GM23338 (cell line): ENCODE measurements around the gene TNS1. TPM values are rescaled to one million over a fixed set of nuclear protein-coding genes. Genes with fewer than 3 reads are reported as not detected.
A peak's percentile ranks its signal among the peaks of the same experiment; 100 is the strongest.

ENCODE experiments used
- ATAC-seq: fragments of 200-7000 bp; cut with Tn5 transposase; 3 replicates; pipeline ENCODE4 v1.9.1; 2020
- DNase-seq: peaks from one replicate; pipeline ENCODE4 v3.0.0-alpha.2; 2015; ENCODE audit warnings: low spot score
- H2AFZ ChIP-seq: fragments of 200-600 bp; sonication (generic); 2 replicates; pipeline ENCODE4 v1.8.0; 2016; ENCODE audit warnings: antibody characterized with exemption, mild to moderate bottlenecking, moderate library complexity
- H3F3A ChIP-seq: fragments of 200-600 bp; sonication (generic); replicated peaks from 2 replicates; pipeline ENCODE4 v1.8.0; 2017; ENCODE audit warnings: antibody characterized with exemption, mixed run types, low read depth
- H3K27ac ChIP-seq: fragments of 200-600 bp; sonication (generic); 2 replicates; pipeline ENCODE4 v1.6.1; 2016; ENCODE audit warnings: low read depth
- H3K27me3 ChIP-seq: fragments of 200-600 bp; sonication (generic); 2 replicates; pipeline ENCODE4 v1.8.0; 2016; ENCODE audit warnings: mild to moderate bottlenecking, mixed run types, moderate library complexity; ENCODE audit not compliant: insufficient read depth
- H3K36me3 ChIP-seq: fragments of 200-600 bp; sonication (generic); 2 replicates; pipeline ENCODE4 v1.8.0; 2016; ENCODE audit warnings: mild to moderate bottlenecking; ENCODE audit not compliant: insufficient read depth
- H3K4me1 ChIP-seq: fragments of 200-600 bp; sonication (generic); 2 replicates; pipeline ENCODE4 v1.8.0; 2016; ENCODE audit warnings: mild to moderate bottlenecking, moderate library complexity; ENCODE audit not compliant: insufficient read depth
- H3K4me2 ChIP-seq: fragments of 200-600 bp; sonication (generic); 2 replicates; pipeline ENCODE4 v1.7.1; 2017; ENCODE audit warnings: mixed run types
- H3K4me3 ChIP-seq: fragments of 200-600 bp; sonication (generic); 2 replicates; pipeline ENCODE4 v1.6.1; 2016; ENCODE audit warnings: mixed run types
- H3K79me2 ChIP-seq: fragments of 200-600 bp; sonication (generic); replicated peaks from 2 replicates; pipeline ENCODE4 v1.8.0; 2017; ENCODE audit warnings: mild to moderate bottlenecking; ENCODE audit not compliant: insufficient read depth
- H3K9me2 ChIP-seq: fragments of 200-600 bp; sonication (generic); 2 replicates; pipeline ENCODE4 v1.8.0; 2017; ENCODE audit not compliant: insufficient read depth
- H4K20me1 ChIP-seq: fragments of 200-600 bp; sonication (generic); replicated peaks from 2 replicates; pipeline ENCODE4 v1.8.0; 2017; ENCODE audit warnings: mild to moderate bottlenecking; ENCODE audit not compliant: insufficient read depth
- H3K27ac Mint-ChIP-seq: 2 replicates; pipeline ENCODE4 v1.8.0; 2020; ENCODE audit warnings: inconsistent platforms, mild to moderate bottlenecking, moderate library complexity, mixed read lengths
- H3K27me3 Mint-ChIP-seq: 3 replicates; pipeline ENCODE4 v1.8.0; 2022; ENCODE audit warnings: low read depth, mild to moderate bottlenecking, moderate library complexity, mixed read lengths, inconsistent platforms; ENCODE audit not compliant: insufficient read depth, poor library complexity
- H3K36me3 Mint-ChIP-seq: 3 replicates; pipeline ENCODE4 v1.8.0; 2021; ENCODE audit warnings: low read depth, mild to moderate bottlenecking, inconsistent platforms, moderate library complexity, mixed read lengths
- H3K4me1 Mint-ChIP-seq: 3 replicates; pipeline ENCODE4 v1.8.0; 2020; ENCODE audit warnings: mild to moderate bottlenecking, inconsistent platforms, mixed read lengths
- H3K4me3 Mint-ChIP-seq: 3 replicates; pipeline ENCODE4 v1.8.0; 2021; ENCODE audit warnings: moderate library complexity, mild to moderate bottlenecking, inconsistent platforms, mixed read lengths
- H3K9me3 Mint-ChIP-seq: 3 replicates; pipeline ENCODE4 v1.8.0; 2020; ENCODE audit warnings: moderate library complexity, mild to moderate bottlenecking, inconsistent platforms, mixed read lengths
- CREB1 ChIP-seq: fragments of 250-450 bp; sonication (Bioruptor Pico); IDR thresholded peaks from 2 replicates; pipeline ENCODE4 v1.5.0; 2020; ENCODE audit warnings: low read depth, mild to moderate bottlenecking, moderate library complexity
- EZH2 ChIP-seq: fragments of 200-600 bp; sonication (generic); IDR thresholded peaks from one replicate; pipeline ENCODE4 v1.8.0; 2017; ENCODE audit warnings: antibody characterized with exemption, mild to moderate bottlenecking, low read depth; ENCODE audit not compliant: unreplicated experiment
- EZH2phosphoT487 ChIP-seq: fragments of 200-600 bp; sonication (generic); IDR thresholded peaks from one replicate; pipeline ENCODE4 v1.8.1; 2018; ENCODE audit warnings: antibody characterized with exemption; ENCODE audit not compliant: unreplicated experiment
- NANOG ChIP-seq: IDR thresholded peaks from 2 replicates; pipeline ENCODE4 v1.6.1; 2016; ENCODE audit warnings: antibody characterized with exemption, borderline replicate concordance
- STAT1 ChIP-seq: IDR thresholded peaks from one replicate; pipeline ENCODE4 v1.6.1; 2016; ENCODE audit warnings: antibody characterized with exemption; ENCODE audit not compliant: unreplicated experiment
- polyA plus RNA-seq: library from polyadenylated mRNA; unstranded; fragments of >200 nt; fragmentation: Nextera tagmentation; extraction: Ambion mirVana; gene quantifications from 2 replicates; pipeline ENCODE4 v1.2.1, GENCODE V29; 2016
- total RNA-seq: library from RNA; depleted of rRNA; stranded (reverse); fragments of >200 nt; shearing (Covaris generic); gene quantifications from 2 replicates; pipeline ENCODE4 v1.2.3, GENCODE V29; 2014
- TF ChIP-seq, protein P1 (sequence below), 2 experiments: fragments of 200-600 bp in 1 of 2; sonication (generic) in 1 of 2; conservative IDR thresholded peaks; 2 replicates each; pipeline versions ENCODE4 v1.5.1 to v1.6.1; 2016 to 2017; ENCODE audit warnings: antibody characterized with exemption in 2 of 2, low read depth in 2 of 2, mild to moderate bottlenecking in 2 of 2, moderate library complexity in 1 of 2
- TF ChIP-seq, protein P2 (sequence below): IDR thresholded peaks from one replicate; pipeline ENCODE4 v1.6.1; 2018; ENCODE audit warnings: antibody characterized with exemption; ENCODE audit not compliant: unreplicated experiment

Gene TNS1
- total and polyA plus RNA-seq, 2 experiments from 2014 or later: 2.0 to 7.4 TPM

DNA sequence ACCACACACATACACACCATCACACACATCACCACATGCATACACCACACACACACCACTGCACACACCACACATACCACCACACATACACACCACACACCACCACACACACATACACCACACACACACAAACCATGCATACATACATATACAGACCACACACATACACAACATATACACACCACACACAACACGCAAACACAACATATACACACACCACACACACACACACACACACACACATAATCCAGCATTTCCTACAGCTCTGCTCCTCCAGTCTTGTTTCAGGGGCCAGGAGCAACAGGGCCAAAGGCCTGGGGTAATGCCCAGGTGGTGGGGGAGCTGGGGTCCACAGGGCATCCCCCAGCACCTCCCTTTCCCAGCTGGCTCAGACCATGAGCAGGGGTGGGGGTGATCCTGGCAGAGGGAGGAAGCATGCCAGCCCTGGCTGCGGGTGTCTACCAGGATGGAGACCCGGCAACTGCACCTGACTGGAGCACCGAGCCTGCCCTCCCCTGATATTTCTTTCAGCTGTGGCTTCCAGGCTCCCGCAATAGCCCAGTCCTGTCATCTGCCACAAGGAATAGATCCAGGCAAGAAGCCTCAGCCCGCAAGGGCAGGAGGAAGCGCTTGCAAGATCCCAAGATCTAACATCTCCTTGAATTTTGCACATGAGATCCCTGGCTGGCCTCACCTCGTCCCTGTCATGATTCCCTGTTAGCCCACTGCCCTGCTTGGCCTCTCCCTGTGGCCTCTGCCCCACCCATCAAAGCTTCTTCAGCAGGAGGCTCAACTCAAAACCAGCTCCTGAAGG is 196.9 kb downstream of the TNS1 start:
- no peaks in the 10 kb centered on the region for H3K36me3 ChIP-seq
- no peaks in the 10 kb centered on the region for H3K27me3 ChIP-seq
- H4K20me1 ChIP-seq: no peaks in the 10 kb centered on the region
- peaks cover 3% of the 10 kb centered on the region; the same call in 2 of the 3 replicates for H3K9me3 Mint-ChIP-seq
- H3K4me1 Mint-ChIP-seq: peaks cover 9% of the 10 kb centered on the region
- H3K27me3 Mint-ChIP-seq: peaks cover 13% of the 10 kb centered on the region
- H3K4me3 Mint-ChIP-seq: no peak overlapping the region
- H3F3A ChIP-seq: no peaks in the 10 kb centered on the region
- TF ChIP-seq EZH2 (no peak), STAT1 (no peak), CREB1 (CRISPR knock-in tag) (no peak), NANOG (no peak)
- TF ChIP-seq, protein P1, sequence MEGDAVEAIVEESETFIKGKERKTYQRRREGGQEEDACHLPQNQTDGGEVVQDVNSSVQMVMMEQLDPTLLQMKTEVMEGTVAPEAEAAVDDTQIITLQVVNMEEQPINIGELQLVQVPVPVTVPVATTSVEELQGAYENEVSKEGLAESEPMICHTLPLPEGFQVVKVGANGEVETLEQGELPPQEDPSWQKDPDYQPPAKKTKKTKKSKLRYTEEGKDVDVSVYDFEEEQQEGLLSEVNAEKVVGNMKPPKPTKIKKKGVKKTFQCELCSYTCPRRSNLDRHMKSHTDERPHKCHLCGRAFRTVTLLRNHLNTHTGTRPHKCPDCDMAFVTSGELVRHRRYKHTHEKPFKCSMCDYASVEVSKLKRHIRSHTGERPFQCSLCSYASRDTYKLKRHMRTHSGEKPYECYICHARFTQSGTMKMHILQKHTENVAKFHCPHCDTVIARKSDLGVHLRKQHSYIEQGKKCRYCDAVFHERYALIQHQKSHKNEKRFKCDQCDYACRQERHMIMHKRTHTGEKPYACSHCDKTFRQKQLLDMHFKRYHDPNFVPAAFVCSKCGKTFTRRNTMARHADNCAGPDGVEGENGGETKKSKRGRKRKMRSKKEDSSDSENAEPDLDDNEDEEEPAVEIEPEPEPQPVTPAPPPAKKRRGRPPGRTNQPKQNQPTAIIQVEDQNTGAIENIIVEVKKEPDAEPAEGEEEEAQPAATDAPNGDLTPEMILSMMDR (conservative IDR thresholded peaks at IDR 0.05; ENCODE audit: low read depth in 2 of 2): no peak
- DNase-seq (no peak), ATAC-seq (no peak)
- H3K4me2 ChIP-seq: no peak overlapping the region
- peaks cover 14% of the 10 kb centered on the region for H3K36me3 Mint-ChIP-seq
- no peak overlapping the region for H3K27ac ChIP-seq
- no peak overlapping the region for H3K4me3 ChIP-seq
- H3K79me2 ChIP-seq: no peaks in the 10 kb centered on the region
- H3K27ac Mint-ChIP-seq: no peak overlapping the region; the same call in 1 of the 2 replicates
- H3K4me1 ChIP-seq: no peaks in the 10 kb centered on the region
- H2AFZ ChIP-seq: no peak overlapping the region
- no peaks in the 10 kb centered on the region for H3K9me2 ChIP-seq

DNA sequence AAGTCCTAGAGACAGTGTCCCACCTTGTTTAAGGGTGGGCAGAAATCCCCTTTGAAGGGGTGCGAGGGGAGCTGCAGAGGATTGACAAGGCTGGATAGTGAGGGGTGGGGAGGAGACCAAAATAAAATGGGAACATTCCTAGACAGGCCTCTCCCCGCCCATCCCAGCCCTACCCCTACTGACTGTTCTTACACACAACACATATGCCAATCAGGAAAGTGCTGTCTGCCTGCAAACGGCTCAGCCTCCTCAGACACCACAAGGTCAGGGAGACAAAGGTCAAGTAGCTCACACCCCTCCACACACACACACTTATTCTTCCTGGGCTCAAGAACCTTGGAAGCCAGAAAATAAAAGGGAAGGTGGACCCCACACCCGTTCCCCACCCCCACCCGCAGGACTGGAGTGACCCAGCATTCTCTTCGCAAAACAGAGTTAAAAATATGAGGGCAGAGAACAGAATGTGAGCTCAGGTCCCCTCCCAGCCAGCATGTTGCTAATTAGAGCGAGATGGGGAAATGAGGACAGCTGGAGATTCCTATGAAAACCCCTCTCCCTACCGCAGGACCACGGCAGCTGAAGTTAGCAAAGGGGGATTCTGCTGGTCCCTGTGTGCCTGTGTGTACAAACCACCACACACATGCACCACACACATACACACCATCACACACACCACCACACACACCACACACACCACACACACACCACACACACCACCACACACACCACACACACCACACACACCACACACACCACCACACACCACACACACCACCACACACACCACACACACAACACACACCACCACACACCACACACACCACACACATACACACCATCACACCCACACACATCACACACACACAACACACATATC is 197.8 kb downstream of the TNS1 start:
- Histone ChIP-seq H3K4me2 (no peak overlapping the region), H3K4me1 (no peaks in the 10 kb centered on the region), H4K20me1 (no peaks in the 10 kb centered on the region), H3K27ac (no peak overlapping the region), H3K79me2 (no peaks in the 10 kb centered on the region), H2AFZ (no peak overlapping the region), H3K9me2 (no peaks in the 10 kb centered on the region), H3K36me3 (no peaks in the 10 kb centered on the region), H3K4me3 (no peak overlapping the region), H3K27me3 (no peaks in the 10 kb centered on the region), H3F3A (no peaks in the 10 kb centered on the region)
- H3K36me3 Mint-ChIP-seq: peaks cover 14% of the 10 kb centered on the region
- no peak overlapping the region for H3K27ac Mint-ChIP-seq
- peak; percentile 21; the same call in 2 of the 3 replicates for ATAC-seq
- DNase-seq: no peak
- TF ChIP-seq STAT1 (no peak), NANOG (no peak)
- H3K9me3 Mint-ChIP-seq: peaks cover 3% of the 10 kb centered on the region; the same call in 2 of the 3 replicates
- peaks cover 14% of the 10 kb centered on the region for H3K27me3 Mint-ChIP-seq
- no peak overlapping the region for H3K4me3 Mint-ChIP-seq
- peaks cover 9% of the 10 kb centered on the region for H3K4me1 Mint-ChIP-seq

DNA sequence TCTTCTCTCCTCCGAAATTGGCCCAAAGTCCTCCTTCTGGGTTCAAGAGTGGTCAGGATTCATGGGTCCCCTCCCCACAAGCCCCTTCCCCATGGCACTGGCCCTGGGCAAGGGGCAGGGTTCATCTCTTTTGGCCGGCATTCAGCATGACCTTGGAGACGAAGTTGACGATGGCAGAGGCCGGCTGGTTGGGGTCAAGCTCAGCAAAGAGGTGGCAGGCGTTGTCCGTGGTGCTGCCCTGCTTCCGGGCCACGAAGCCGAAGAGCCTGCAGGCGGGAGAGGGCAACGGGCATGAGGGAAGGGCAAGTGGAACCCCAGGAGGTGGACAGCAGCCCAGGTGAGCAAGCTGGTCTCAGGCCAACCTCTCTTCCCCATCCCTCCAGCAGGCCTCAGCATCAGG is 198.5 kb downstream of the TNS1 start:
- no peak for TF ChIP-seq EZH2phosphoT487
- TF ChIP-seq, protein P2, sequence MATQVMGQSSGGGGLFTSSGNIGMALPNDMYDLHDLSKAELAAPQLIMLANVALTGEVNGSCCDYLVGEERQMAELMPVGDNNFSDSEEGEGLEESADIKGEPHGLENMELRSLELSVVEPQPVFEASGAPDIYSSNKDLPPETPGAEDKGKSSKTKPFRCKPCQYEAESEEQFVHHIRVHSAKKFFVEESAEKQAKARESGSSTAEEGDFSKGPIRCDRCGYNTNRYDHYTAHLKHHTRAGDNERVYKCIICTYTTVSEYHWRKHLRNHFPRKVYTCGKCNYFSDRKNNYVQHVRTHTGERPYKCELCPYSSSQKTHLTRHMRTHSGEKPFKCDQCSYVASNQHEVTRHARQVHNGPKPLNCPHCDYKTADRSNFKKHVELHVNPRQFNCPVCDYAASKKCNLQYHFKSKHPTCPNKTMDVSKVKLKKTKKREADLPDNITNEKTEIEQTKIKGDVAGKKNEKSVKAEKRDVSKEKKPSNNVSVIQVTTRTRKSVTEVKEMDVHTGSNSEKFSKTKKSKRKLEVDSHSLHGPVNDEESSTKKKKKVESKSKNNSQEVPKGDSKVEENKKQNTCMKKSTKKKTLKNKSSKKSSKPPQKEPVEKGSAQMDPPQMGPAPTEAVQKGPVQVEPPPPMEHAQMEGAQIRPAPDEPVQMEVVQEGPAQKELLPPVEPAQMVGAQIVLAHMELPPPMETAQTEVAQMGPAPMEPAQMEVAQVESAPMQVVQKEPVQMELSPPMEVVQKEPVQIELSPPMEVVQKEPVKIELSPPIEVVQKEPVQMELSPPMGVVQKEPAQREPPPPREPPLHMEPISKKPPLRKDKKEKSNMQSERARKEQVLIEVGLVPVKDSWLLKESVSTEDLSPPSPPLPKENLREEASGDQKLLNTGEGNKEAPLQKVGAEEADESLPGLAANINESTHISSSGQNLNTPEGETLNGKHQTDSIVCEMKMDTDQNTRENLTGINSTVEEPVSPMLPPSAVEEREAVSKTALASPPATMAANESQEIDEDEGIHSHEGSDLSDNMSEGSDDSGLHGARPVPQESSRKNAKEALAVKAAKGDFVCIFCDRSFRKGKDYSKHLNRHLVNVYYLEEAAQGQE: peak; percentile 83
- no peak for TF ChIP-seq STAT1
- TF ChIP-seq EZH2: no peak
- Histone ChIP-seq H3K79me2 (no peaks in the 10 kb centered on the region), H3K27me3 (no peaks in the 10 kb centered on the region), H3F3A (no peaks in the 10 kb centered on the region), H3K4me1 (no peaks in the 10 kb centered on the region), H3K36me3 (no peaks in the 10 kb centered on the region), H4K20me1 (no peaks in the 10 kb centered on the region), H3K9me2 (no peaks in the 10 kb centered on the region), H3K4me3 (no peak overlapping the region), H2AFZ (no peak overlapping the region), H3K27ac (no peak overlapping the region), H3K4me2 (no peak overlapping the region)
- H3K27me3 Mint-ChIP-seq: peaks cover 17% of the 10 kb centered on the region
- no peak overlapping the region for H3K27ac Mint-ChIP-seq
- peaks cover 9% of the 10 kb centered on the region for H3K4me1 Mint-ChIP-seq
- DNase-seq (peak; percentile 46), ATAC-seq (peak; percentile 77)
- peaks cover 9% of the 10 kb centered on the region for H3K36me3 Mint-ChIP-seq
- H3K4me3 Mint-ChIP-seq: no peak overlapping the region
- no peaks in the 10 kb centered on the region; the same call in 1 of the 3 replicates for H3K9me3 Mint-ChIP-seq
